AG09319 (cell line): ENCODE data around the gene STAMBPL1.

Source experiments
- DNase-seq: peaks from one replicate; pipeline ENCODE4 v3.0.0-alpha.2; 2010; ENCODE audit warnings: low read depth; ENCODE audit errors: extremely low read depth
- CTCF ChIP-seq: IDR thresholded peaks from 2 replicates; pipeline ENCODE4 v1.5.1; 2011; ENCODE audit warnings: low read depth, mild to moderate bottlenecking, inconsistent platforms, low read length, moderate library complexity

STAMBPL1 gene

GRCh38 chr10:88843171-88843570, 36.9 kb upstream of the STAMBPL1 start:
- TF ChIP-seq CTCF = no peak
- no peak for DNase-seq

- peak; percentile 29 for DNase-seq
- TF ChIP-seq CTCF = no peak
Observed at GRCh38 chr10:88848499-88848898, 31.5 kb upstream of the STAMBPL1 start.

- no peak for DNase-seq
- no peak for TF ChIP-seq CTCF
Observed at GRCh38 chr10:88849234-88849633, 30.8 kb upstream of the STAMBPL1 start.

- DNase-seq = no peak
- TF ChIP-seq CTCF = no peak
Observed at GRCh38 chr10:88850712-88851111, 29.3 kb upstream of the STAMBPL1 start.

GRCh38 chr10:88851706-88852105, 28.3 kb upstream of the STAMBPL1 start, which contains the start of gene ANKRD22:
Gene ANKRD22 (minus strand): TSS chr10:88851844. CDS start chr10:88851607, 237 bp downstream.
- no peak for TF ChIP-seq CTCF
- no peak for DNase-seq

GRCh38 chr10:88852327-88852726, 27.7 kb upstream of the STAMBPL1 start:
- no peak for DNase-seq
- TF ChIP-seq CTCF = no peak

- no peak for DNase-seq
- TF ChIP-seq CTCF = no peak
Observed at GRCh38 chr10:88853155-88853881, 26.7 kb upstream of the STAMBPL1 start.
